Measurements from ENCODE around the gene DLEU7. TPM values are rescaled to one million over a fixed set of nuclear protein-coding genes. Genes with fewer than 3 reads are reported as not detected.

Gene DLEU7
- 4.6 and 7.6 TPM in 2 replicates for polyA plus RNA-seq

GRCh38 chr13:50843257-50844083 is at the start of gene DLEU7:
Gene DLEU7, minus strand, starts transcription at chr13:50843692. Its CDS starts 46 bp downstream, at chr13:50843646.

Other genes with a start within 250 kb of the DLEU7 start
- 24.1 and 39.3 TPM in 2 replicates for gene RNASEH2B, start 66.1 kb upstream of the DLEU7 start, polyA plus RNA-seq